NCI-H2196 treated with DMSO at 0.1 percent for 48 hours (cell line): ENCODE data around the gene ZCCHC24.
"Not testable (repeated sequence)": the region's sequence is repeated elsewhere in the genome, so short reads cannot be mapped to it uniquely, and the experiment has no call there.

Experiments used
- DNase-seq: peaks from one replicate; lab custom pipeline; 2025; ENCODE audit not compliant: unreplicated experiment; lab: John Stamatoyannopoulos, UW

Gene ZCCHC24

GRCh38 chr10:79332610-79333315 is 112.7 kb downstream of the ZCCHC24 start:
- not testable (repeated sequence) for DNase-seq
